Testis (tissue), 2 donors: ENCODE measurements around the gene CFAP58.

Experiments used
- CTCF ChIP-seq, 3 experiments: fragments of 450-650 bp in 2 of 3; fragments of 200-600 bp in 1 of 3; sonication (generic) in 1 of 3; IDR thresholded peaks; one replicate each; pipeline ENCODE4 v1.5.1; 2016 to 2019; ENCODE audit warnings: antibody characterized with exemption in 3 of 3, mild to moderate bottlenecking in 2 of 3, moderate library complexity in 1 of 3
- POLR2A ChIP-seq: fragments of 450-650 bp; IDR thresholded peaks from one replicate; pipeline ENCODE4 v1.6.1; 2017; ENCODE audit warnings: antibody characterized with exemption, mild to moderate bottlenecking, moderate library complexity

DNA sequence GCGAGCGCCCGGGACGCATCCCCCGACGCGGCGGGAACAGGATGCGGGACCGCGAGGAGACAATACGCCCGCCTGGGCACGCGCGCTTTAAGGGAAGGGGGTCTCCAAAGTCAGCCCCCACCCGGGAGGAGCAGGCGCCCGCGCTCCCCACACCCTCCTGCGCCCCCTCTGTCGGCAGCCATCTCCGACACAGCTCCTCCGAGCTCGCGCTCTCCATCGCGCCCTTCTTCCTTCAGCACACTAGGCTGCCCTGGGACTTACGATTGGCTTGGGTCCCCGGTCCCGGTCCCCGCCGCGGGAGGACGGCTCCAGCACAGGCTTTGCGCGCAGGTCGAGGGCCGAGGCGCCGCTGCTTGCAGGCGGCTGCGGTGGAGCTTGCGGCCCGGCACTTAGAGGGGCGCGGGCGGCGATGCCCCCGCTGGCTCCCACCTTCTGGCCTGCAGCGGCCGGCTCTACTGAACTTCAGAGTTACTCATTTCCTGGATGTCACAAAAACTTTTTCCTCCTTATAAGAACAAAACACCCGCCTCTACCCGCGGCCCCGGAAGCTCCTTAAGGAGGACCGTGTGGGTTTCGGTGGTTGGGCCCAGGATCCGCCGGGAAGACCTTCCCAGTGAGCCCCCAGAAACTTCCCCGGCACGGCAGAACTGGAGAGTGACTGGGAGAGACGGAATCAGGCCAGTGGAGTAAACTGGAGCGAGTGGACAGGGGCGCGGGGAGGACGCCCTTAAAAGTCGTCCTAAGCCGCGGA is 15.5 kb upstream of the CFAP58 start, which contains the start of gene ITPRIP:
- TF ChIP-seq CTCF (IDR thresholded peaks at IDR 0.05) = no peak
- no peak for TF ChIP-seq POLR2A
